ENCODE measurements around the gene SPTBN1.

SPTBN1 gene

DNA sequence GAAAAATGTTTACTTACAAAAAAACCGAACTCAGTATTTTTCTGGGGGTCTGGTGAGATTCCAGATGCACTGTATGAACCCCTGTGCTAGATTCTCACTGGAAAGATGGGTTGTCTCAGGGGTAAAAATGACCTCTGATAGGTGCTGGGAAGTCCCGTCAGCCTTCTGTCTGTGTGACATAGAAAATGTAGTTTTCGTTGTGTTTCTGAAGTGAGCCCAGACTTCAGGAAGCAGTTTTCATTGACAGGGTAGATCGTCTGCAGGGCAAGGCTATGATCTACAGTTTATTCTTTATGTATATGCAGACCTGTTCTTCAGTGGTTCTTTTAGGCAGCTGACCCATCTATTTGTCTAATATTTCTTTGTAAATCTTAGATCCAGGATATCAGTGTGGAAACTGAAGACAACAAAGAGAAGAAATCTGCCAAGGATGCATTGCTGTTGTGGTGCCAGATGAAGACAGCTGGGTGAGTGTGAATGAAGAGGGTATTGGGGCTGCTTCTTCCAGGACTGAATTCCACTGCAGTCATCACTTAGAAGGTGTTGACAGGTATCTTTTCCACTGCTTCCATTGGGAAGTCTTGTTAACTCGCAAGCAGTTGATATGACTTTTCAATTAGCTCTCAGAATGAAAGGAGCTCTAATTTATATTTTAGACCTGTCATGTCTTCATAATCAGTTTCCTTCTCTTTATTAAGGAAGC, 159.9 kb downstream of the SPTBN1 start:
- DNase-seq, result no peak

DNA sequence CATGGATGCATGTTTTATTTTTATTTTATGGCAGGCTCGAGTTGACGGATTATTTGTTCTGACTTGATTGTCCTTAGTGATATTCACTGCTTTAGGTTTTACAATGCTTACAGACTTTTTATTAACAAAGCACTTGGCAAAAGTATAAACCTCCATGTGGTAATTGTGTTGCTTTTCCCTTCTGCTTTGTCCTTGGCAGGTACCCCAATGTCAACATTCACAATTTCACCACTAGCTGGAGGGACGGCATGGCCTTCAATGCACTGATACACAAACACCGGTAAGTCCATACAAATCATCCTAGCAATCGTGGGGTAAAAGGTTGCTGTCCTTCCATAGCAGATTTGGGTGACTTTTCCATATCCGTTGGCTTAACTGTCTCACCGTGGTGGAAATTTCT, 161.3 kb downstream of the SPTBN1 start:
- DNase-seq, result no peak

DNA sequence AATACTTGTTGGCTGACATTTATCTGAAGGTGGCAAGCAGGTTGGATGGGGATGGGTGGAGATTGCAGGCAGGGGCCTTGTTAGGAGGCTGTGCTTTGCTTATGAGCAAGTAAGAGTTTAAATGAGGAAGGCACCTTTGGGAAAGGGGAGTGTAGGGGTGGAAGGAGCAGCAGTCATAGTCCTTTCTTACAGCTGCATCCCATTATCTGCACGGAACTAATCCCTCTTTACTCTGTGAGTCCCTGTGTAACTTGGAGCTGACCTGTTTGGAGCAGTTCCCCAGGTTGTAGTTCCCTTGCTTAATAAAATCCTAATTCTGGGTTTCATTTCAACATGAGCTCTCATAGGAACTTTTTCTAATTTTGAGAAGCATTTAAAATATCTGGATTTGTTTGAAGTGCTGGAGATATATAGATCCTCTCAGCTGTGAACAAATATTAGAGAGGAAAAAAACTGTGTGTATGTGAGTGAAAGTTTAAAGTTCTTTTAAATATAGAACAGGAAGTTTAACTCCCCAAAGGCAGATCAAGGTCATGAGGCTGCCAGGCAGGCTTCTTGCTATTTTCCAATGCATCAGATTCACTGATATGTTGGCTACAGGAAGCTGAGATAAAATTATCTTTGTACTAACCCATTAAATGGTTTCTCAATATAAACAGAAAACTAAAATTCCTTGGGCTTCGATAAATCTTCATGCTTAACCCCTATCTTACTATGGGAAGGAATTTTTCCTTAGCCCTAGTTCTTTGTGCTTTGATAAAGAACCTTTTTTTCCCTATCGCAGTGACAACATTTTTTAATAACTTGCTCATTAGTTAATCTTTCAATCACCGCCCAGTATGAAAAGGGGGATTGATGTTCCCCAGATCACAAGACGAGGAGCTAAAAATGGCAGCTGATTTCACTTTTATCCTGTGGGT, 162.8 kb downstream of the SPTBN1 start:
- no peak for DNase-seq

DNA sequence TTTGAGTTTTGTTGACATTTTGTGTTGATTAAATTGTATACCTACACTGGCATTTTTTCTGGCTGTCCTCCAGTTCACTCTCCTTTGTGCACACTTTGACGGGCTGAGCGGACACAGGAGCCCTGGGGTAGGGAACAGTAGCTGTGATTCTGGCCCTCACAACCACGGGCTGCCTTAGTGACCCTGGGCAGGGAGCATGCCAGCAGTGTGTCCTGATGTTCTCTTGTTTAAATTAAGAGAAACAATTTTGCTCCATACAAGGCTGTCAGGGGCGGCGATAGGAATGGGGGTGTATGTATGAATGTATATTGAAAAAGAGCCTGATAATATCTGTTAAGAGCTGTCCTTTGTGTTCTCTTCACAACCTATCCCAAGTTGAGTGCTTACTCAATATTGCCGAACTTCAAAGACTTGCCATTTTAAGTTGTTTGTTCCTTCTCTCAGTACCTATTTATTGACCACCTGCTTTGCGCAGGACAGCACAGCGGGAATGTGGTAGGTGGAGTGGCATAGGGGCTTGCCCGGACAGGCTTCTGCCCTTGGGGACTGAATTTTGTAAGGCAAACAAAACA, 163.6 kb downstream of the SPTBN1 start:
- no peak for DNase-seq

DNA sequence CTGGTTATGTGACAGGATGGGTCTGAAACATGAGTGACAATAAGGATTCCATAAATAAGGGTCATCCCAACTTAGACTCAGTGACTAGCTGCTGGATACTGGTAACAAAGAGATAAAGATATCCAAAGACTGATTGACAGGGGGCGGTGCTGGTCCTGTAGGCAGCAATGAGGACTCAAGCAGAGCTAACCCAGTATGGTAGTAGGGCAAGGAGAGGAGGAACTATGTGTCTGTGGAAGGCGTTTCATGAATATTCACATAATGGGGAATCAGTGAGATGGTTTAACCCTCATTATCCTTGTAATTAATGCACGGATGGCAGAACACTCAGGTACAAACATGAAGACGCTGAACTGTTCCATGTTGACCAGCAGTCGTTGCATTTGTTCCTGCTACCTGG, 164.8 kb downstream of the SPTBN1 start:
- DNase-seq, result no peak

DNA sequence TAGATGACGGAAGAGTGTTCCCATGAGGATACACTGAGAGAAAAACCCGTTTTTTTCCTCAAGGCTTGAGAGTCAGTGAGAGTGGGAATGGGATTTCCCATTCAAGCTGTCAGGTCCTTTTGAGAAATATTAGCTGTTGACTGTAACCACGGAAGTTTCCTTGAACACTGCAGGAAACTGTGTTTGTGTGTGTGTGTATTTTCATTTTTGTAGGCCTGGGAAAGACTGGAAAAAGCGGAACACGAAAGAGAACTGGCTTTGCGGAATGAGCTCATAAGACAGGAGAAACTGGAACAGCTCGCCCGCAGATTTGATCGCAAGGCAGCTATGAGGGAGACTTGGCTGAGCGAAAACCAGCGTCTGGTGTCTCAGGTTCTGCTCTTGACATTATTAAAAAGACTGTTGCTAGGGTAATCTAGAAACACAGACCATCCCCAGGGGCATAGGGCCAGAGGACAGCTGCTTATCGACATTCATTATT, 168.5 kb downstream of the SPTBN1 start:
- no peak for DNase-seq

DNA sequence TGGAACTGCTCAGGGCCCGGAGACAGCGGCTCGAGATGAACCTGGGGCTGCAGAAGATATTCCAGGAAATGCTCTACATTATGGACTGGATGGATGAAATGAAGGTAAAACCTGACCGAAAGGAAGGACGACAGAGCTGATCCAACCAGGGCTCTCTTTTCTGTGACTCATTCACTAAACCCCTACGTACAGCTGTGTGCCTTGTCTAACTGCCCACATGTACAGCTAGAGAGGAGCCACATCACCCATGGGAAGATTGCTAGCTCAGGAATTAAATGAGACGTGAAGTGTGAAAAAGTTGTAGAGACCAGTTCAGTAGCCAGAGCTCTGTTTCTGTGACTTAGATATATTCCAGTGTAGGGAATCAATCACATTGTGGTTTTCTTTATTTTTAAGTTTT, 170.0 kb downstream of the SPTBN1 start:
- DNase-seq, result no peak

DNA sequence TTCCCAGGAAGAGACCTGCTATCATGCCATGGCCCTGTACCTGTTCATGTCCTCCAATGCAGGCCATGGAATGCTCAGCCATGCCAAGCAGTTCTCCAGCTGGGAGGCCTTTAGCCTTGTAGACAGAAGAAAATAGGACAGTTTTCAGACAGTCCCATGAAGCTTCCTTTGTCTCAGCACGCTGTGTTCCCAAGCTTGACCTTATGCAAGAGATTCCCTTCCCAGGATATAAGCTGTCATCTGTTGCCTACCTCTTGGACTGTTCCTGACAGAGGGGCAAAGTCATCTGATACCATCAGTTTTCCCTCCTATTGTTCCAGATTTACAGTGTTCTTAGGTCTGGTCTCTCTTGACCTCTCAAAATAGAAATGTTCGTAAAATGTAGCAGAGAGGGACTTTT, 170.8 kb downstream of the SPTBN1 start:
- DNase-seq, result no peak

DNA sequence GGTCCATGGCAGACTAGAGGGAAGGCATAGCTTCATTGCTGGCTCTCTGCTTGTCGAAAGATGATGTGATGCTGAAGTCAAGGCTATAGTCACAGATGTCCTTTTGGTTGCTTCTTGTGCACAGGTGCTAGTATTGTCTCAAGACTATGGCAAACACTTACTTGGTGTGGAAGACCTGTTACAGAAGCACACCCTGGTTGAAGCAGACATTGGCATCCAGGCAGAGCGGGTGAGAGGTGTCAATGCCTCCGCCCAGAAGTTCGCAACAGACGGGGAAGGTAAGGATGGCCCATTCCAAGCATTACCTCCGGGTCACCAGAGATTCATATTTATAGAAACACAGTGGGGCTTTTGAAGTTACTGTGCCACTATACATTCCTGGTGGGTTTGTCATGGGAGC, 171.8 kb downstream of the SPTBN1 start:
- DNase-seq, result no peak

DNA sequence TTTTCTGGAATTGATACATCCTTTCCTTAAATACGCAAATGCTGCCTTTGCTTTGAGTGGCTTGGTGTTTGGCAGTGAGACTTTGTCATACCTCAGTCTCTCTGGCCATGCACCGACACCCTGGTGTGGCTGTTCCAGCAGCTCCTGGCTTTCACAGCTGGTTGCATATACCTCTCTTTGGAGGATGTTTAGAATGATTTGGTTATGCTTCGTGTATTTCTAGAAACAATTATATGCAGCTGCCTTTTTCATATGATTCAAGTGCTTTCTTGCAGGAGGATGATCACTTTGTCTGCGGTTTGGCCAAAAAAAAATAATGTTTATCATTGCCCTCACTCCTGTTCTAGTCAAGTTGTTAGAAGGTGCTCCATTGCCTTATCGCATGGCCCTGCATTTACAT, 172.3 kb downstream of the SPTBN1 start:
- no peak for DNase-seq

DNA sequence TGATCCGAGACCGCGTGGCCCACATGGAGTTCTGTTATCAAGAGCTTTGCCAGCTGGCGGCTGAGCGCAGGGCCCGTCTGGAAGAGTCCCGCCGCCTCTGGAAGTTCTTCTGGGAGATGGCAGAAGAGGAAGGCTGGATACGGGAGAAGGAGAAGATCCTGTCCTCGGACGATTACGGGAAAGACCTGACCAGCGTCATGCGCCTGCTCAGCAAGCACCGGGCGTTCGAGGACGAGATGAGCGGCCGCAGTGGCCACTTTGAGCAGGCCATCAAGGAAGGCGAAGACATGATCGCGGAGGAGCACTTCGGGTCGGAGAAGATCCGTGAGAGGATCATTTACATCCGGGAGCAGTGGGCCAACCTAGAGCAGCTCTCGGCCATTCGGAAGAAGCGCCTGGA, 172.8 kb downstream of the SPTBN1 start:
- DNase-seq, result no peak

DNA sequence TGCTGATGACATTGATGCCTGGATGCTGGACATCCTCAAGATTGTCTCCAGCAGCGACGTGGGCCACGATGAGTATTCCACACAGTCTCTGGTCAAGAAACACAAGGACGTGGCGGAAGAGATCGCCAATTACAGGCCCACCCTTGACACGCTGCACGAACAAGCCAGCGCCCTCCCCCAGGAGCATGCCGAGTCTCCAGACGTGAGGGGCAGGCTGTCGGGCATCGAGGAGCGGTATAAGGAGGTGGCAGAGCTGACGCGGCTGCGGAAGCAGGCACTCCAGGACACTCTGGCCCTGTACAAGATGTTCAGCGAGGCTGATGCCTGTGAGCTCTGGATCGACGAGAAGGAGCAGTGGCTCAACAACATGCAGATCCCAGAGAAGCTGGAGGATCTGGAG, 173.3 kb downstream of the SPTBN1 start:
- DNase-seq, result no peak

DNA sequence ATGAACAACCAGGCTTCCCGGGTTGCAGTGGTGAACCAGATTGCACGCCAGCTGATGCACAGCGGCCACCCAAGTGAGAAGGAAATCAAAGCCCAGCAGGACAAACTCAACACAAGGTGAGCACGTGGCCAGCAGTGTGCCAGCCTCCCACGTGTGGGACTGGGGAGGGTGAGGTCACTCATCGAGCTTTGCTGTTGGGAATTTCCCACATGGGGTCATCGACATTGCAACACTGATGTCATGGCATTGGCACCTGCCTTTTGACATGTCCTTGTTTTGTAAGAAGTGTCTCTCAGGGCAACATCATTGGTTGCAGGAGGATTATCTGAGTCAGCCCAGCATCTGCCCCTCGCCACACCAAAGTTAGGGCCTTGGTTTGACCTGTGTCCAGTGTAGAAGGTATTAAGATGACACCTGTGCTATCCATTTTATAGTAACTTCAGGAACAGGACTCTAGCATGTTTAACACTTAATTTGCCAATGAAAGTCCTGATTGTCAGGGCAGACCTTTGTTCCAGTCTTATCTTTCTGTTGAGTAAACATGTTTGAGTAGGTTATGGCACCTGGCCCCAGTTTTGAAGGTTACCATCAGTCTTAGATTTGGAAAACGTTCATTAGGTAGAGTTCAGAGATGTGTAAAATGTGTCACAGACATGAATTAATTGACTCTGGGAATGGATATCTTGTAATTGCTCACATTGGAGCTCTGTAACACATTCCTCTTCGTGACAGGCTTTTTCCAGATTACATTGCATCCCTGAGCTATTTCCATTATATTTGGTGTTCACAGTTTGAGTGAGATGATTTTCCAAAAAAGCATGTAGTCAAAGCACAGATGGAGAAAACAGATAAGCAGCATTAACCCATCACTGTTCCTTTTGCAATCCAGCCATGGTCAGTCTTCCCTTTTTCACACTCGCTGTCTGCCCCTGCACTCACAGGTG, 174.1 kb downstream of the SPTBN1 start:
- no peak for DNase-seq

DNA sequence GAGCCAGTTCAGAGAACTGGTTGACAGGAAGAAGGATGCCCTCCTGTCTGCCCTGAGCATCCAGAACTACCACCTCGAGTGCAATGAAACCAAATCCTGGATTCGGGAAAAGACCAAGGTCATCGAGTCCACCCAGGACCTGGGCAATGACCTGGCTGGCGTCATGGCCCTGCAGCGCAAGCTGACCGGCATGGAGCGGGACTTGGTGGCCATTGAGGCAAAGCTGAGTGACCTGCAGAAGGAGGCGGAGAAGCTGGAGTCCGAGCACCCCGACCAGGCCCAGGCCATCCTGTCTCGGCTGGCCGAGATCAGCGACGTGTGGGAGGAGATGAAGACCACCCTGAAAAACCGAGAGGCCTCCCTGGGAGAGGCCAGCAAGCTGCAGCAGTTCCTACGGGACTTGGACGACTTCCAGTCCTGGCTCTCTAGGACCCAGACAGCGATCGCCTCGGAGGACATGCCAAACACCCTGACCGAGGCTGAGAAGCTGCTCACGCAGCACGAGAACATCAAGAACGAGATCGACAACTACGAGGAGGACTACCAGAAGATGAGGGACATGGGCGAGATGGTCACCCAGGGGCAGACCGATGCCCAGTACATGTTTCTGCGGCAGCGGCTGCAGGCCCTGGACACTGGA, 174.9 kb downstream of the SPTBN1 start:
- no peak for DNase-seq

DNA sequence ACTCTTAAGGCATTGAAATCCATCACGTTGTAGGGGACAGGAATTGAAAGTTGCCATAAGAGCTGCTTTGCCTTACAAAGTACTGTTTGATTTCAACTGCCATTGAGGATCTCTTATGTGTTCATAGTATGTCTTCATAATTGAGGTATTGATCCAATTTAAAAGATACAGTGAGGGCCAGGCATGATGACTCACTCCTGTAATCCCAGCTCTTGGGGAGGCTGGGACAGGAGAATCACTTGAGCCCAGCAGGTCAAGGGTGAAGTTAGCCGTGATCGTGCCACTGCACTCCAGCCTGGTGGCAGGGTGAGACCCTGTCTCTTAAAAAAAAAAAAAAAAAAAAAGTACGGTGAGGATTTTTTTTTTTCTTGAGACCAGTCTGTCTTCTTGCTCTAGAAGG, 175.6 kb downstream of the SPTBN1 start:
- DNase-seq, result no peak

DNA sequence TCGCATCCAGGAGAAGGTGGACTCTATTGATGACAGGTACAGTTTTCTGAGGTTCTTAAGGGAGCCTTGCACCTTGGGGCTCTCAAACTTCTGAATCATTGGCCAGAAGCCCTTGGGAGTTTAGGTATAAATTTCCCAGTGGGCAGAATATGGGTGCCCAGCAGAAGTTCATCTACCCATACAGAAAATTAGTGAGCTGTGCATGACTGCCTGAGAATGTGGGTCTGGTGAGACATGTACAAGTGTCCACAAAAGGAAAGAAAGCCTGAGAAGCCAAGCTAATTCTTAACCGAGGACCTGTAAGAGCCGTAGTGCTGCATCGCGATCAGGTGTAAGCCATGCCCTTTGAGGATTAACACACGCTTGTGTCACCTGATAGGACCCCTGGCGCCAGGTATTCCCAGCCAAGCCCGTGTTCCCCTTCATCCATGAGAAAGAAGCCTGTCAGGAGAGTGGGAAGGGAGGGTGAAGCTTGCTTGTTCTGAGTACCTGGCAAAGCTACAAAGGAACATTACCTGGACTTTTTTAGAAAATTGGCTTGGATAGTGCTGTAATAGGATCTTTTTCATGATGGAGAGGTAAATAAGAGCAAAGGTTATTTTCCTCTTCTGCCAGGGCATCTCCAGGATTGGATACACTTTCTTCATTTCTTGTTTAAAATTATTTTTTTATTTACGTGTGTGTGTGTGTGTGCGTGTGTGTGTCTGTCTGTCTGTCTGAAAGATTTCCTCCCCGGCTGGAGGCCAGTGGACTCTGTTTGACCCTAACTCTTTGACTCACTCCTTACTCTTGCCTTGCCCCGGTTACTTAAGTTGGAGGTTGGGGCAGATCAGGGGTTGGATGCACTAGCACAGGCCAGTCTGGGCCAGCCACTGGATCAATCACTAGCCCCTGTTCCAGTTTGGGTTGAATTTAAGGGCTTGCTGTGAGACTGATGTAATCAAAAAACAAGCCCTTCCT, 176.9 kb downstream of the SPTBN1 start:
- DNase-seq, result no peak

DNA sequence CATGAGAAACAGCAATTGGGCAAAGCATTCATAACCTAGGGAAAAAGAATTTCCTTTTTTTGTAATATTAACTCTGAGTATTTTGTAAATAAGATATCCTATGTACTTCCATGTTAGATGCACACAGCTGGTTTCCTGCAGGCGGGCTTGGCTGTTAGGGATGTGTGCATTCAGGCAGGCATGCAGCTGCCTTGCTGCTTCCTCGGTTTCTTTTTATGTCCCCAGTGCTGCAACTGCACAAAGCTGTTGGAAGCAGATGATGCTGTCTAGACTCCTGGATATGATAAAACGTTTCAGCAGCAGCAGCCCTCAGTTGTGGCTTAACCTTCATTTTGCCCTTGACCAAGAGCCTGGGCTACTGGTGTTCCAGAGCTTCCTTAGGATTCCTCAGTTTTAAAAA, 177.9 kb downstream of the SPTBN1 start:
- no peak for DNase-seq

DNA sequence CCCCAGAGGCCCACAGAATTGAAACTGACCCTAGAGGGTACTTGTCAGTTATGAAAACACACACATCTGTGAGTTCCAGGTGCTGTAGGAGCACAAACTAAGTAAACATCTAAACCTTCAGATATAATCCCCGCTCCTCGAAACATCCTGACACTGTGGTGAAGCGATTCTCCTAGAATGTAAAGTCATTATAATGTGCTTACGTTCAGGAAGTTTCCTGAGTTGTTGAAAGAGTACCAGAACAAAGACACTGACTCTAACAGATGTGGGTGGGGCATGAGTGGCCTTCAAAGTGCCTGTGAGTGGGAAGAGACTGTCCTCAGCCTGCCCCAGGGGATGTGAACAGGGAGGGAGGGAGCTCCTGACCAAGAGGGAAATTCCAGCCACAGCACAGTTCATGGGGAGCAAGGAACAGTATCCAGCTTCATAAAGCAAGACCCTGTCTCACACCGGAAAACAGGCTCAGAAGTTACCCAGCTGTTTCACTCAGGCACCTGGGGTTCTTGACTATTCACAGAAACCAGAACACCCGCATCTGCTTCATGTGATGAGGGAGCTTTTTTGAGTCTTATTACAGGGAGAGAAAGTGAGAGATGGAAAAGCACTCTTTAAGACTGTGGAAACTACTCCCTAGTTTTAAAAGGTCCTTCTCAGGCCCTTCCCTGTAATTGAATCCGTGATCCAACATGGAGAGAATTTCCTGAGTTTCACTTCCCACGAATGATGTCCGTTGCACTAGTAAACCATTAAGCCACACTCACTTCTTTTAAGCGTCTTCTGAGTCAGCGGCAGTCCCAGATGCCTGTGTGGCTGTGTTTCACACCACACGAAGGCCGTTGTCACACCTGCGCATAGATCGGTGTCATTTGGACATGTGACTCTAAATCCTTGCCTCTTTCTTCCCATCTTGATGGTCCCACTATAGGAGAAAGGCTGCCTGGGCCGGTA, 178.7 kb downstream of the SPTBN1 start:
- DNase-seq, result no peak

DNA sequence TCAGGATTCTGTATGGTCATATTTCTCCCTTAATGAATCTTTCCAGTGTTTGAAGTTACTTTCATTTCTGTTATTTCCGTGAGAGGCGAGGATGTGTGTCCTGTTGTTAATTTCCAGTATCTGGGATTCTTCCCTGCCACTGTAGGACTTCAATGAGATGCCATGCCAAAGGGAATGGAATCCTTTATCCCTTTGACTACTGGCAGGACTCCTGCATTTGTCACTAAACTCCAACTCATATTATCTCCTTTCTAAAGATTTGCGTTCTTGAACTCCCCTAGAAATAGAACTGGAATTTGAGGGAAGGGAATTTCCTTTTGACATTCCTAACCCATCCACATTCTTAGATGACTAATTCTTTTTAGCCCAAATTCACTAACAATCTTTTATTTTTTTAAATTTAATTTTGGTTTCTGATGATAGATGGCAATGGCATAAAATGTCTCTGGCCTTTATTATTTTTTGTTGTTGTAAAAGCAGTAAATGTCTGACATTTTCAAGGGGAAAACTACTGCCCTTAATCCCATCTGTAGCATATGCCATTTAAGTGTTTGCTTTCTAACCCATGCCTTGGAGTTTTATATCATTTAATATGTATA, 179.5 kb downstream of the SPTBN1 start:
- DNase-seq, result no peak

Data from NCI-H2081 treated with DMSO at 0.1 percent for 48 hours (cell line).